Right cardiac atrium (tissue), 5 donors: ENCODE measurements around the gene MORF4L2. TPM values are rescaled to one million over a fixed set of nuclear protein-coding genes. Genes with fewer than 3 reads are reported as not detected.

Experiments
- ATAC-seq, 2 donors: fragments of 200-7000 bp; cut with Tn5 transposase; one replicate each; pipeline versions ENCODE4 v1.8.0 to v1.9.1; 2020; ENCODE audit warnings: moderate library complexity in 2 of 2, mild to moderate bottlenecking in 1 of 2
- DNase-seq, 3 donors: peaks; one replicate each; pipeline ENCODE4 v3.0.0-alpha.2; 2020
- H3K27ac ChIP-seq: one replicate; pipeline ENCODE4 v1.5.1; 2013; ENCODE audit warnings: mild to moderate bottlenecking, low read length, control low read depth, moderate library complexity
- H3K27me3 ChIP-seq: one replicate; pipeline ENCODE4 v1.6.1; 2013; ENCODE audit not compliant: control insufficient read depth, insufficient read depth
- H3K4me1 ChIP-seq: one replicate; pipeline ENCODE4 v1.6.1; 2013; ENCODE audit warnings: low read length; ENCODE audit not compliant: control insufficient read depth, insufficient read depth
- H3K4me3 ChIP-seq: one replicate; pipeline ENCODE4 v1.5.1; 2013; ENCODE audit warnings: low read length, control low read depth
- H3K9me3 ChIP-seq: one replicate; pipeline ENCODE4 v1.6.1; 2013; ENCODE audit warnings: low read length; ENCODE audit not compliant: control insufficient read depth
- WGBS: extraction: QIAGEN DNeasy Blood & Tissue Kit; methylation state at CpG from one replicate; pipeline ENCODE4 v1.1.7; 2013; 5-methylcytosine and 5-hydroxymethylcytosine counted together
- intact Hi-C, 4 donors: fragments of 100-400 bp; cut with DNase I; formaldehyde crosslinking; loops; one replicate each; pipeline versions ENCODE4 v1.11.0 to v1.14.0; 2022 to 2023
- long read RNA-seq, 4 donors: library from polyadenylated mRNA; unstranded; transcript quantifications; one replicate each; pipeline ENCODE4 v2.0.0, GENCODE V29; 2020 to 2021
- polyA plus RNA-seq: library from polyadenylated mRNA; stranded (reverse); fragments of 200-250 nt; gene quantifications from one replicate; pipeline ENCODE4 v1.2.3, GENCODE V29; 2013
- total RNA-seq, 4 donors: library from RNA; stranded (reverse); fragmentation: NEBNext Ultra II Directional; extraction: Animal tissue kit (Norgen Biotek cat#: 25700); gene quantifications; one replicate each; pipeline ENCODE4 v1.2.1, GENCODE V29; 2021
- donor health status: healthy with polysubstance abuse.
- donor health status: DM: no; HTN: yes; CAD: no.
- donor health status: DM: no; HTN: no; CAD: no.
- donor health status: DM: no; HTN: yes; CAD: no; lungs with severe emphysema.
- donor health status: DM: yes; HTN: yes; CAD: no.

Gene MORF4L2
- total RNA-seq (100 to 1,000 TPM; 187 to 269 (median 217) TPM), polyA plus RNA-seq (265 TPM)
- long read RNA-seq, donor 1, transcript MORF4L2-215 (4 exons, 451 nt): major isoform, 53 of 139 reads
- long read RNA-seq, donor 1, transcript MORF4L2-201 (4 exons, 1,824 nt): minor isoform, 15 of 139 reads
- long read RNA-seq, donor 1, transcript MORF4L2-203 (4 exons, 1,983 nt): minor isoform, 9 of 139 reads
- long read RNA-seq, donor 1, transcript MORF4L2-206 (4 exons, 1,965 nt): minor isoform, 9 of 139 reads
- long read RNA-seq, donor 1, partial matches to known transcripts: 1 of 139 reads
- long read RNA-seq, donor 1, other reads (novel, unspliced or antisense): 31 of 139 reads
- long read RNA-seq, donor 2, transcript MORF4L2-203 (4 exons, 1,983 nt): minor isoform, 6 of 55 reads
- long read RNA-seq, donor 2, transcript MORF4L2-215 (4 exons, 451 nt): major isoform, 18 of 55 reads
- long read RNA-seq, donor 2, transcript MORF4L2-209 (5 exons, 869 nt): minor isoform, 5 of 55 reads
- long read RNA-seq, donor 2, partial matches to known transcripts: 1 of 55 reads
- long read RNA-seq, donor 2, other reads (novel, unspliced or antisense): 12 of 55 reads
- long read RNA-seq, donor 3, transcript MORF4L2-203 (4 exons, 1,983 nt): minor isoform, 68 of 323 reads
- long read RNA-seq, donor 3, transcript MORF4L2-214 (3 exons, 582 nt): minor isoform, 18 of 323 reads
- long read RNA-seq, donor 3, transcript MORF4L2-201 (4 exons, 1,824 nt): minor isoform, 29 of 323 reads
- long read RNA-seq, donor 3, transcript MORF4L2-215 (4 exons, 451 nt): major isoform, 104 of 323 reads
- long read RNA-seq, donor 3, partial matches to known transcripts: 17 of 323 reads
- long read RNA-seq, donor 3, other reads (novel, unspliced or antisense): 33 of 323 reads
- long read RNA-seq, donor 4, transcript MORF4L2-201 (4 exons, 1,824 nt): minor isoform, 5 of 55 reads
- long read RNA-seq, donor 4, transcript MORF4L2-214 (3 exons, 582 nt): minor isoform, 7 of 55 reads
- long read RNA-seq, donor 4, transcript MORF4L2-203 (4 exons, 1,983 nt): minor isoform, 6 of 55 reads
- long read RNA-seq, donor 4, transcript MORF4L2-215 (4 exons, 451 nt): major isoform, 15 of 55 reads
- long read RNA-seq, donor 4, partial matches to known transcripts: 0 of 55 reads
- long read RNA-seq, donor 4, other reads (novel, unspliced or antisense): 14 of 55 reads

DNA sequence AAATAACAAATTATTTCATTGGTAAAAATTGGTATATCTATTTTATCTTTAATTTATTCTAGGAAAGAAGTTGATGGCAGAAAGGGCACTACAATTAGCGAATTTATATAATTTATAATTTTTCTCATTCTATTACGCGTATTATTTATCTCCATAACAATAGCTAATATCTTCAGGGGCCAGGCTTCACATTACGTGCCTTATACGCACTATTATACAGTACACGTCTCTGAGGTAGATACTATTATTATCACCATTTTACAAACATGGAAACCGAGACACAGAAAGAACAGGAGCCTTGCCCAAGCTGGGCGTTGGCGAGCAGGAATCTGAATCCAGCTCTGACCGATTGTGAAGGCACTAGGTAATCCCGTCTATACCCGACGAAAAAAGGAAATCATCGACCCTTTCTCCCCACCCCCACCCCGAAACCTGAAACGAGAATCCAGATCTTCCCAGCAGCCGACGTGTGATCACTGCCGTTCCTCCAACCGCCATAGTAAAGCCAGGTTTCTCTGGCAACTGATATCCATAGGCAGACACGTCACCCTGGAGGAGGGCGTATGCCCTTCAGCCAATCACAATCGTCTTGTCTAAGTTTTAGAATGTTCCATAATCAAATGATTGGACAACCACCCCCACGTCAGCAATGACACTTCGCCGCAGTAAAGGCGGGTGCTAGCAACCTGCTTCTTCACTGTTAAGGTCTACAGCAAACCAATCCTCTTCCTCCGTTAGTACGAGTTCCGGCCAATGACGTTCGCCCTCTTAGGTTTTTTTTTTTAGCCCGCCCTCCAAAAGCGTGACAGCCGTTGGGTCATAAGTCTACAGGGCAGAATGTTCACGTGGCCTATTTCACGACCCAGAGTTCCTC is at the start of gene MORF4L2:
Gene MORF4L2, minus strand, starts transcription at position 501 of the 874 bp plus-strand sequence. CDS start 9,672 bp downstream, outside the sequence.
- intact Hi-C loops: loop anchor here in 1 of 4 donors (10.0 kb wide), 1 partner anchor 152 kb away; no protein-coding TSS in a partner anchor
- H3K27ac ChIP-seq: peak within 1 kb of the TSS; percentile 99
- ATAC-seq: peak; percentile 95 to 96
- no peaks in the 10 kb centered on the region for H3K4me1 ChIP-seq
- 0% methylated on average over 37 of the region's 37 CpGs for WGBS
- H3K9me3 ChIP-seq: no peaks in the 10 kb centered on the region
- no peaks in the 10 kb centered on the region for H3K27me3 ChIP-seq
- peak; percentile 90 to 94 (median 93) for DNase-seq
- H3K4me3 ChIP-seq: peak within 1 kb of the TSS; percentile 90

DNA sequence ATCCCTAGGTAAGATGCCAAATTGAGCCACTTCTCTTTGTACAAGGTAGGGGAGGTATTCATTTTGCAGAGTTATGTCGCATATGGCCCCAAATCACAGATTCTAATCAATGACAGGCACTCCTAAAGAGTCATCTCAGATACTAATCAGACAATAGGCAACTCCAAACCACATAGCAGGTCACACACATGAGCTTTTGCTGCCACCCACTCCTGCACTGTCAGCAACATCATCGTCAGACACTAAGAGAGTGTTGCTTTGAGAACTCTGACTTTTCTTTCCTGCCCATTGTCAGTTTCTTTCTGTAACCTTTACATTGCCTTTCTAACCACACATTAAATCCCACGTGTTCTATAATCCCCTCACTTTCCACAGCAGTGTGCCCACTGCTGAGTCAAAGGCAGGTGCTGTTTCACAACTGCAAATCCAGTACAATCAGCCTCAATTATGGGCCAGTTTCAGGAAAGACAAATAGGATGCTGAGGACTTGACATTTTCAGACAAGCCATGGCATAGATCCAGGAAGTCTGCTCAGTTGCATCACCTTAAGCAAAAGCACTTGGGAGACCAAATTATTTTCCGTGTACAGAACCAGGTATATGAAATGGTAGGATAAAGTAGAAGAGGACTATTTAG is 47.7 kb upstream of the MORF4L2 start:
- no peaks in the 10 kb centered on the region for H3K27me3 ChIP-seq
- no peaks in the 10 kb centered on the region for H3K9me3 ChIP-seq
- no peak for ATAC-seq
- no peak overlapping the region for H3K27ac ChIP-seq
- H3K4me3 ChIP-seq: no peak overlapping the region
- intact Hi-C loops: no loop called here
- DNase-seq: no peak
- 52% methylated on average over 4 of the region's 4 CpGs for WGBS
- H3K4me1 ChIP-seq: peaks cover 5% of the 10 kb centered on the region

DNA sequence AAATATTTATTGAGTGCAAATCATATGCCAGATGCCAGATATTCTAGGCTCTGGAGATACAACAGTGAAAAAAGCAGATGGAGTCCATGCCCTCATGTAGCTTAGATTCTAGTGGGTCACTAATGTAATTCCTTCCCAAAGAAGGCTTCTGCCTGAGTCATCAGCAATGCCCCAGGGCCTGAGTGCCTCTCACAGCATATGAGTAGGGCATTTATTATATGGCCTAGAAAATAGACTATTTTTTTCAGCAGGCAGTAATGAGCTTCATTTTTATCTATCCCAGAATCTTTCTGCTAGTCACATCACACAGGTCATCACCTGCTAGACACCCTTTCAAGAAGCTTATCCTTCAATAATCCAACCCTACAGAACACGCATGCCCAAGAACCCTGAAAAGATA is 46.5 kb upstream of the MORF4L2 start:
- WGBS: 97% methylated on average over 1 of the region's 1 CpG
- Histone ChIP-seq H3K27me3 (no peaks in the 10 kb centered on the region), H3K27ac (no peak overlapping the region), H3K4me3 (no peak overlapping the region), H3K9me3 (no peaks in the 10 kb centered on the region), H3K4me1 (peaks cover 5% of the 10 kb centered on the region)
- intact Hi-C loops: no loop called here
- DNase-seq: no peak
- ATAC-seq: no peak

DNA sequence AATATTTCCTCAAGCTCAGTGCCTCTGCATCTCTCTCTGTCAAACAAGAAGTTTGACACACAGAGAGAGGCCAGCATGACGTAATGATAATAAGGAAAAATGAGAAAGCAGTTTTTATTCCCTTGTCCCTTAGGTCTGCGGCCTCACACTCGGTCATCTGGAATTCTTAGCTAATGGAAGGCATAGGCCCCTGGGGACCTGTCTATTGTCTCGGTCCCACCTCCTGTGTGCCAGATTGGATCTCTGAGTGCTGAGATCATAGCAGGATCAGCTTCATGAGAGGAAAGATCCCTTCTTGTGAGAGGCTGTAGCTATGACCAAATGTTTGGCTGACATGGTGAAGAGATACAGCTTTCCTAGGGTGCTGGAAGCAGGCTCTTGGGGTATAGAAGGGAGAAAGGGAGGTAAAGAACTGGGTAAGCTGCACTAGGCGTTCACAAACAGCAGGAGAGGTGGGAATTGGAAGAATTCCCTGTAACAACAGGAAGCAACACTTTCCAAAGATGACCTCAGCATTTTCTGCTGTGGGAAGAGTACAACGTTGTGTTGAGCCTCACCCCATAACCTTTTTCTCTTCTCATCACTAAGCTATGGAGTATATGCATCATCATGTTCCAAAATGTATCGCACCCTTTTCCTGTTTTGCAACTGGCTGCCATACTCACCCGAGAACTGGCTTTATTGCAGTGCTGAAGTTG is 44.4 kb upstream of the MORF4L2 start:
- intact Hi-C loops: no loop called here
- peaks cover 5% of the 10 kb centered on the region for H3K4me1 ChIP-seq
- WGBS: 22% methylated on average over 8 of the region's 8 CpGs
- peak; percentile 63 to 90 for ATAC-seq
- peak overlapping the region; percentile 30 for H3K27ac ChIP-seq
- H3K27me3 ChIP-seq: no peaks in the 10 kb centered on the region
- no peak overlapping the region for H3K4me3 ChIP-seq
- no peaks in the 10 kb centered on the region for H3K9me3 ChIP-seq
- DNase-seq: peak in 2 of 3 donors; percentile 24 to 67

DNA sequence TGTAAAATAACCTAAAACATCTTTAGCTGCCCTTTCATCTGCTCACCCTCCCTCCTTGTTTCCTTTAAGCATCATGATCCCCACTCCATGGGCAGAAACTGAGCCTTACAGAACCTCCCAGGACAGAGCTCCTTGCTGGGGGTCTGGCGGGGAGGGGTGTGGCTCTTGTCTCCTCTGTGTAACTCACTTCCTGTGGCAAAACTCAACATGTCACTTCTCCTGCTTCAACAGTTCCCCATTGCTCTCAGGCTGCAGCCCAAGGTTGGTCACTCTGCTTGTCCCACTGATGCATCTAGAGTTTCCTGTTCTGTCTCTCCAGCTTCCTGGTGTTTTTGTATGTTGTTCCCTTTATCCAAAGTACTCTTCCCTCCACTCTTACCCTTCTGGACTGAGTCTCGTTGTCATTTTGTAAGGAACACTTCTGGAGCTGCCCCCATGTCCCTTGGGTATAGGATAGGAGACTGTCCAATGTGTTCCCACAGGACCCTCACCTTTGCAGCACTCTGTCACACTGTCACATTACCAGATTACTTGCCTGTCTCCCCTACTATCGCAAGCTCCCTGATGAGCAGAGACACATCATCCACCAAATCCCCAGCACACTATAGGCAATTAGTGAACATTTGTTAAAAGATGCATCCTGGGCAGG is 43.8 kb upstream of the MORF4L2 start:
- ATAC-seq (peak in 1 of 2 donors; percentile 15), DNase-seq (no peak)
- Histone ChIP-seq H3K9me3 (no peaks in the 10 kb centered on the region), H3K4me1 (peaks cover 5% of the 10 kb centered on the region), H3K27ac (peak overlapping the region; percentile 30), H3K27me3 (no peaks in the 10 kb centered on the region), H3K4me3 (no peak overlapping the region)
- intact Hi-C loops: no loop called here
- 50% methylated on average over 3 of the region's 3 CpGs for WGBS

DNA sequence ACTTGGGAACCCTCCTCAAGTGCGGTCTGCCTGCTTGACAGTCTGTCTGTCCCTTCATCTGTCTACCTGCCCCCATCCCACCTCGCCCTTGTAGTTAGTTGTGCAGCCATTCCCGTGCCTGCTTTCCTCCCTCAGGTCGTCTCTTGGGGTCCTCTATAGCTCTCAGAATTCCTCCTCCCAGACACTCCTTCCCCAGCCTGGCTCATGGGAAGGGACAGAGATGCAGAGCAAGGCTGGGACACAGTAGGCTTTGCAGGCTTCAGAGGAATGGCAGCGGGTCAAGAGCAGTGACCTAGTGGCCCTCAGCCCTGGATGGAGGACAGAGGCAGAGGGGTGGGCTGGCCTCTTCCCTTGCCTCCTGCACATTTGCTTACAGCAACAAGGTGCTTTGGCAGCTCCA is 42.5 kb upstream of the MORF4L2 start:
- ATAC-seq: no peak
- no peak for DNase-seq
- H3K9me3 ChIP-seq: no peaks in the 10 kb centered on the region
- H3K27me3 ChIP-seq: no peaks in the 10 kb centered on the region
- WGBS: 71% methylated on average over 5 of the region's 5 CpGs
- intact Hi-C loops: no loop called here
- peaks cover 5% of the 10 kb centered on the region for H3K4me1 ChIP-seq
- no peak overlapping the region for H3K27ac ChIP-seq
- no peak overlapping the region for H3K4me3 ChIP-seq

DNA sequence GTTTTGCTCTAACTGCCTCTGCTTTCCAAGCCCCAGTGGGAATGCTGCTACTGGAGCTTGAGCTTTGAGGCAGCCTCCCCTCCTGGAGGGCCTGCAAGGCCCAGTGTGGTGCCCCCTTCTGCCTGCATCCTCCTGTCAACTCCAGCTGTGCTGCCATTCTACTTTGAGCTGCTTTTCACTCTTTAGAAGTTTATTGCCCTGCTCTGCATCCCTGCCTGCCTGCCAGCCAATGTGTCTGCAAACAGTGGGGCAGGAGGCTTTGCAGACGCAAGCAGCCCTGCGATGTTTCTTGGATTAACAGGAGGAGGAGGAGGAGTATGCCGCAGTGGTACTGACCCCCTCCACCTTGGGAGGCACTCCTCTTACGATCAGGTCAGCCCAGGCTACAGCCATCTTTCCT is 40.6 kb upstream of the MORF4L2 start:
- H3K4me3 ChIP-seq: no peak overlapping the region
- peaks cover 5% of the 10 kb centered on the region for H3K4me1 ChIP-seq
- H3K9me3 ChIP-seq: no peaks in the 10 kb centered on the region
- no peak overlapping the region for H3K27ac ChIP-seq
- no peak for ATAC-seq
- no peak for DNase-seq
- no peaks in the 10 kb centered on the region for H3K27me3 ChIP-seq
- intact Hi-C loops: no loop called here
- WGBS: 94% methylated on average over 4 of the region's 4 CpGs

DNA sequence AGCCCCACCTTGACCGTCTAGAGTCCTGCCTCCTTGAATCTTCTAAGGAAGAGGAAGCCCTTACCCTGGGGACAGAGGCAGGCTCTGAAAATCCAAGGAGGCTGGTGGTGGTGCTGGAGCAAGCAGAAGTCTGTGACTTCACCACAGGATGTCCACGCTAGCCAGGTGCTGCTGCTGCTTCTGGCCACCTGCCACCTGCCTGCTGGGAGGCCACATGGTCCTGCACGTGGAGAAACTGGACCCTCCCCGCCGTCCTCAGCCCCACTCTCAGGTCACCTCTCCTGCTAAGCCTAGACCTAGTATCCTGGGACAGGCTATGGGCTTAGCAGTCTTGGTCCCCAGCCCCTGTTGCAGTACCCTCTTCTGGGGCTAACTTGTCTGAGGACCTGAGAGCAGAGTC is 40.0 kb upstream of the MORF4L2 start:
- H3K27me3 ChIP-seq: no peaks in the 10 kb centered on the region
- 74% methylated on average over 5 of the region's 5 CpGs for WGBS
- ATAC-seq (no peak), DNase-seq (no peak)
- H3K4me3 ChIP-seq: no peak overlapping the region
- H3K4me1 ChIP-seq: peaks cover 3% of the 10 kb centered on the region
- no peak overlapping the region for H3K27ac ChIP-seq
- intact Hi-C loops: no loop called here
- H3K9me3 ChIP-seq: no peaks in the 10 kb centered on the region

DNA sequence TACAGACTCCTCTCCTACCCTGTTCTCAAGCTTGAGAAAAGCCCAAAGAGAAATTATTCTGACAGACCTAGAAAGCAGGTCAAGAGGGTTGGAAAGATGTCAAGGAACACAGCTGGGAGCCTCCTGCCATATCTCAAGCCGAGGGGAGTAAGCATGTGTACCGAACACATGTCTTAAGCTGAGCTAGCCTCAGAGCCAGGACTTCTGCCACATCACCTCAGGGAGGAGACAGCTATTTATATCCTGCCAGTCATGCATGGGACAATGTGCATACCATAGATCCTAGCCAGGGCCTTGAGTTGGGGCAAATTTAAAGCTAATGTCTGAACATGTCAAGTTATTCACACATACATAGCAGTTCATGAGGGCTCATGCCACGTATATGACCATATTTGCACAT is 36.0 kb upstream of the MORF4L2 start:
- 61% methylated on average over 3 of the region's 3 CpGs for WGBS
- Histone ChIP-seq H3K4me3 (no peak overlapping the region), H3K27ac (no peak overlapping the region), H3K9me3 (no peaks in the 10 kb centered on the region), H3K4me1 (no peaks in the 10 kb centered on the region), H3K27me3 (no peaks in the 10 kb centered on the region)
- ATAC-seq (no peak), DNase-seq (peak in 1 of 3 donors; percentile 41)
- intact Hi-C loops: no loop called here
